Pulmonary artery endothelial cell (primary cell): Measurements from ENCODE around the gene PRSS3. TPM values are rescaled to one million over a fixed set of nuclear protein-coding genes. Genes with fewer than 3 reads are reported as not detected.
"Not testable (repeated sequence)": the region's sequence is repeated elsewhere in the genome, so short reads cannot be mapped to it uniquely, and the experiment has no call there.

Source experiments
- DNase-seq: peaks from one replicate; pipeline ENCODE4 v3.0.0-alpha.2; 2011; ENCODE audit warnings: low read depth, low spot score
- total RNA-seq: library from RNA; depleted of rRNA; stranded (reverse); fragments of >200 nt; gene quantifications from 2 replicates; pipeline ENCODE4 v1.2.3, GENCODE V29; 2014

Gene PRSS3
- total RNA-seq, 1 donor from 2014 or later = 30.8 TPM

GRCh38 chr9:33785914-33786313 is 9.4 kb upstream of the PRSS3 start:
- no peak for DNase-seq

DNA sequence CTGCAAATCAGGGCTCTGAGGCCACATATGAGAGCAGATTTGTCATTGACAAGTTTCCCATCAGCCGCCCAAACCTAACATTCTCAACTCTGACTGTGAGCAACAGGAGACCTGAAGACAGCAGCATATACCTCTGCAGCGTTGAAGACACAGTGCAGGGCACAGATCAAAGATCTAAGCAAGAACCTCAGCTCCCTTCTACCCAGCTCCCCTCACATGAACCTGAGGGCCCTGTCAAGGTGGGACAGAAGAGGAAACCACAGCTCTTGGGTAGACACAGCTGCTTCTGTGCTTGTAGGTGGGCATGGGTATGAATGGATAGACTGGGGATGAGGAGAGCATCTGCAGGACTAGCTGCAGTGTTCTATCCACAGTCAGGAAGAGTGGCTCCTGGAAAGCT is 8.7 kb upstream of the PRSS3 start:
- no peak for DNase-seq

- no peak for DNase-seq
Observed at GRCh38 chr9:33787839-33788238, 7.5 kb upstream of the PRSS3 start.

- not testable (repeated sequence) for DNase-seq
Observed at GRCh38 chr9:33789429-33789828, 5.9 kb upstream of the PRSS3 start.

GRCh38 chr9:33791117-33791516 is 4.2 kb upstream of the PRSS3 start:
- peak; percentile 30 for DNase-seq

GRCh38 chr9:33793496-33793895 is 1.9 kb upstream of the PRSS3 start:
- DNase-seq = not testable (repeated sequence)

DNA sequence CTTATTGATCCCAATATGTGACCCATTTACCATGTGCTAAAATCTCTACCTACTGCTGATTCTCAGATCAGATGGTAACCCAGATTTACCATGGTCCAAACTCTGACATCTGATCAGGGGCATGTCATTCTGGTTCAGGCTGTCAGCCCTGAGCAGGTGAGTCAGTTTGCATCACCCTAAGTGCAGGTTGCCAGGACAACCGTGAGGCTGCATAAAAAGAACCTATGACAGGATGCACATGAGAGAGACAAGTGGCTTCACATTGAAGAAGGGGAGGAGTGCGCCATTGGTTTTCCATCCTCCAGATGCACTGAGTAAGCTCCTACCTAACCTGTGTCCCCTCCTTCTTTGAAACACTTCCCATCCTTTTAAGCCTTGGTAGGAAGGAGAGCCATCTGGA is 801 bp upstream of the PRSS3 start:
- DNase-seq = no peak

DNA sequence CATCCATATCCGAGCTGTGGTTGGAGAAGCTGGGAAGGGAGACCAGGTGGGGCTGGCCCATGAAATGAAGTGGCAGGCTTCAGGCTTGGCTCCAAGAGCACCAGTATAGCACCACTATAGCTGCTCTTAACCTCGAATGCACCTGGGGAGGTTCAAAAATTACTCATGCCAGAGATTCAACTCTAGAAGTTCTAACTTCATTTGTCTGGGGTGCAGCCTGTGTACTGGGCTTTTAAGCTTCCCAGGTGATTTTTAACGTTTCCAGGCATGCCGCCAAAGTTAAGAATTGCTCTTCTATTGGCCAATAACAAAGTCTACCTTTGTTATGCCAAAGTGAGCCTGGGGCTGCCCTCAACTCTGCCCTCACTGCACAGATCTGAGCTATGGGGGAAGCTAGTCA is 458 bp downstream of the PRSS3 start:
- DNase-seq = no peak

- DNase-seq = not testable (repeated sequence)
Observed at GRCh38 chr9:33796679-33797078, 1.3 kb downstream of the PRSS3 start.

- no peak for DNase-seq
Observed at GRCh38 chr9:33797837-33798236, 2.5 kb downstream of the PRSS3 start.

DNA sequence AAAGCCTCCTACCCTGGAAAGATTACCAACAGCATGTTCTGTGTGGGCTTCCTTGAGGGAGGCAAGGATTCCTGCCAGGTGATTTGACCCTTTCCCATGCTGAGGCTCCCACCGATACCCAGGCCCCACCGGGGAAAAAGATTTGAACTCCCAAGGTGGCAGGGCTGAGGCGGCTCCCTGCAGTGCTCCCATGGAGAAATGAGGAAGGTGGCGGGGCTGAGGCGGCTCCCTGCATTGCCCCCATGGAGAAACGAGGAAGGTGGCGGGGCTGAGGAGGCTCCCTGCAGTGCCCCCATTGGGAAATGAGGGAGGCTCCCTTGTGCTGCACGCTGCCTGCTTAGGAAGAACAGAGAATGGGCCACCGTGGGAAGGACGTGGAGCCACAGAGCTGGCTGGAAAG is 3.2 kb downstream of the PRSS3 start:
- no peak for DNase-seq

DNA sequence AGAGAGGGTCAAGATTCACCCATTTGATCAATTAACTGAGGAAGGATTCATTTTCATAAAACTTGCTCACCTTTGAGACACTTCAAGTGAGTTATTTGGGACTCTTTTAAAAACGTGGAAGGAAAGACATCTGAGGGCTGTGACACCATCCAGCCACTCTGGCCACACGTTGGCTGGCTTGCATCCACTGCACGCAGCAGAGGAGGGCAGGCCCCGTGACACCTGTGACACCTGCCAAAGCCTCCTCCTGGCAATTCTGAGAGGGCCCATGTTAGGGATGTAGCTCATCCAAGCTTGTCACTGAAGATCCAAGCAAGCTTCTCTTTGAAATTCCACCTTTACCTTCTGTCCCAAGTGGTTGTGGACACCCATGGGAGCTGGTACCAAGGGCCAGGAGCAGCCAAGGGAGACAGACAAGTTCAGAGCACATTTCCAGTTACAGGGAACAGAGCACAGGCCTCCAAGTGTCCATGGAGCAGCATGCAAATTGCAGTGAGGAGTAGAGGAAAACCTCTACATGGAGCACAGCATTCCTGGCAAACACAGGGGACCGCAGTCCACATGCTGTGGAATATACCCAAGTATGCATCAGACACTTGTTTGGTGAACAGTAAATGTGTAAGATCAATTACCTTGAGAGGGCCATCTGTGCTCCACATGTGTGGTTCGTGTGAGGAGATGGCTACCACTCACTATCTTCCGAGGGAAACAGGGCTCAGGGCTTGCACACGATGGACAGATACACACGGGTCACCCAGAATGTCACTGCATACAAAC is 4.8 kb downstream of the PRSS3 start:
- no peak for DNase-seq

DNA sequence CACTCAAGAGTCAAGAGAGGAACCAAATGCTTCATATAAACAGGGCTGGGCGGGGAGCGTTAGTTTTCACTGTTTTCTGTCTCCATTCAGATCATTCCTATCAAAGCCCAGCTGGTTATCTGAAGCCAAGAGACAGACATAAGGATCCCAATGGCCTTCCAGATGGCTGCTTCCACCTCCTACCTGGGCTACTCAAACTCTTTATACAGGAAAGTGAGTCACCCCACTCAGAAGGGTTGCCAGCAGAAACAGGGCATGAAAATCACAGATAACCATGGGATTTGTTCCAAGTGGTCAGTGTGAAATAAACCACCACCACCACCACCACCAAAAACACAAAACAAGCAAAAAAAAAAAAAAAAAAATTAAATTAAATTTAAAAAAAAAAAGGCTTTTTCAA is 5.5 kb downstream of the PRSS3 start:
- no peak for DNase-seq

DNA sequence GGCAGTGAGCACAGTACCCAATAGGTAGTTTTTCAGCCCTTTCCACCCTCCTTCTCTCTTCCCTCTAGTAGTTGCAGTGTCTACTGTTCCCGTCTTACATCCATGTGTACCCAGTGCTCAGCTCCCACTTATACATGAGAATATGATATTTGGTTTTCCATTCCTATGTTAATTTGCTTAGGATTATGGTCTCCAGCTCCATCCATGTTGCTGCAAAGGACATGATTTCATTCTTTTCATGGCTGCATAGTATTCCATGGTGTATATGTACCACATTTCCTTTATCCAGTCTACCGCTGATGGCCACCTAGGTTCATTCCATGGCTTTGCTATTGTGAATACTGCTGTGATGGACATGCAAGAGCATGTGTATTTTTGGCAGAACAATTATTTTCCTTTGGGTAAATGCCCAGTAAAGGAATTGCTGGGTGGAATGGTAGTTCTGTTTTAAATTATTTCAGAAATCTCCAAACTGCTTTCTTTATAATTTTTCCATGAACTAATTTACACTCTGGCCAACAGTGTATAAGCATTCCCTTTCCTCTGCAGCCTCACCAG is 6.7 kb downstream of the PRSS3 start:
- DNase-seq = not testable (repeated sequence)

DNA sequence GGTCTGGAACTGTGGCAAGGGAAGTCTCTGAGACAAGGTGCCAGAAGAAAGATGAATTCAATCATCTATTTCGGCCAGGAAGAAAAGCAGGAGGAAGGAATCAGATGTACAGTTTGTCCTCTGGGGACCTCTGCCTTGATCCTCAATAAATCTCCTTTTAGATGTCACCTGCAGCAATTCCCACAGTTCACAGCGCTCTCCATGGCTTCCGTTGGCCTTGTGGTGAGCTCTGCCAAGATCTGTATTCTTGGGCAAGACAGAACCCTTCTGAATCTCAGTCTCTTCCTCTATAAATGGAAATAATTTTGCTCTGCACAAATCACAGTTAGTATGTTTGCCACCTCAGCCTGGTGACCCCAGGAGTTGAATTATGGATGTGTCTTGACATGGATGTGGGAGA is 8.8 kb downstream of the PRSS3 start:
- not testable (repeated sequence) for DNase-seq

DNA sequence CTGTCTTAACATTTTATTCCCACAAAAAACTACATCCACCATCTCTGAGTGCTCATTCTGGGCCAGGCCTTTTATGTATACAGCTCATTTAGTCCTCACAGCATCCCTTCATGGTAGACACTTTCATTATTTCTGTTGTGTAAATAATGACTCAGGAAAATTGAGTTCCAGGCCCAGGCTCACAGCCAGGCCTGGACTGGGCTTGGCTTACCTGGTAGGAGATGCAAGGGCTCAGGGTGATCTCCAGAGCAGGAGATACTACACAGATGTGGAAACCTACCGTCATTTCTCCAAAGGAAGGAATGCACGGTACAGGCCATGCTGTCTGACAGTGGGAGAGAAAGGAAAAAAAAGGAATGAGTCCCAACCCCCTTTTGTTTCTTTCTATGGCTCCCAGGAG is 11.8 kb downstream of the PRSS3 start:
- not testable (repeated sequence) for DNase-seq

- DNase-seq = not testable (repeated sequence)
Observed at GRCh38 chr9:33808979-33809322, 13.6 kb downstream of the PRSS3 start.

DNA sequence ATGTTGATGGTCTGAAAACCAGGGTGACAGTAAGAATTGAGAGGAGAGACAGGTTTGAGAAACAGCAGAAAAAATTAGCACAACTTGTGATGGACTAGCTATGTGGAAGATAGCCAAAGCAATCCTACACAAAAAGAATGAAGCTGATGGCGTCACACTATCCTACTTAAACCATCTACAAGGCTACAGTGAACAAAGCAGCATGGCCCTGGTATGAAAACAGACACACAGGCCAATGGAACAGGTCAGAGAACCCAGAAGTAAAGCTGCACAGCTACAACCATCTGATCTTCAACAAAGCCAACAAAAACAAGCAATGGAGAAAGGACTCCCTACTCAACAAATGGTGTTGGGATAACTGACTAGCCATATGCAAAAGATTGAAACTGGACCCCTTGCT is 14.1 kb downstream of the PRSS3 start:
- DNase-seq = no peak

DNA sequence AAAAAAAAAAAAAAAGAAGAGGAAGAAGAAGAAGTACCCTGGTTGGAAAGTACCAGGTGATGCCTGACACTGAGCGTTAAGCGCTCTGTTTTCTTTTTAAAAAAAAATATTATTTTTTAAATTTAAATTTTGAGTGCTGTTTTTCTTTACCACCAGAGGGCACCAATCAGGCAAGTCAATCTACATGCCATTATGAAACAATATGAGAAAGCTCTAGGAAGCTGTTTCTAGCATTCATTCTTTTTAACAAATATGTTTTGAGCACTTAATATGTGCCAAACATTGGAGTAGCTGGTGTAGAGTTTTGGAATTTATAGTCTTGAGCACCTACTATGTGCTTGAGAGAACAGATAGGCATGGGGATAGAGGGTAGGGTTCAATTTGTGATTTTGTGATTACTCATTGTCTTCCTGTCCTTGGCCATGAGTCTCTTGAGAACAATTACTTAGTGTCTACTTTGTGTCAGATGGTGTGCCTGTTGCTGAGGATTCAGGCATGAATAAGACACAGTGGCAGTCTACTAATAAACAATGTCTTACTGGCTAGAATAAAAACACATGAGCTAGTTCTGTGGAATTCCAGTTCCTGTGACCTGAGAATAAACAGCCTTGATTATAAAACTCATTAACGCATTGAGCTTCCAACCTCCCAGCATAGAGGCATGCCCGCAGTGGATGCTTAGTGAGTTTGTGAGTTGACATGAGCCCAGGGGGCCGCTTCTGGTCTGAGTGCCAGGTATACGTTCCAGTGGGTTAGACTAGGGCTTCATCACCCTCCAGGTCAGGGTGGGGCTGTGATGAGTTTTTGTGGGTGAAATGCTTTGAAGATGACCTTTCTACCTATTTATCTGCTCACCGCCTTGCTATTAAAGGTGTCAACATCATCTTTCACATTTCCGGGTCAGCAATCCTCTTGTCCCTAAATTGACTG is 18.6 kb downstream of the PRSS3 start:
- peak; percentile 71 for DNase-seq

DNA sequence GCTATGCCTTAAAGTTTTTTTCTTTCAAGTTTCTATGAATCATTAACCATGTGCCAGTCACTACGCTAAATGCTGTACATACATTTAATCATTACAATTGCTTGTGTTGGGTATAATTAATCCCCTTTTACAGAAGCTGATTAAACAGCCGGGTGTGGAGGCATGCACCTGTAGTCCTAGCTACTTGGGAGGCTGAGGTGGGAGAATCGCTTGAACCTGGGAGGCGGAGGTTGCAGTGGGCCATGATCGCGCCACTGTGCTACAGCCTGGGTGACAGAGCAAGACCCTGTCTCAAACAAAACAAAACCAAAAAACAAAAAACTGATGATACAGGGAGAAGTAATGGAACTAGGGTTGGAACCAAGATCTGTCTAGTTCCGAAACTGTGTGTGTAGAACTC is 20.4 kb downstream of the PRSS3 start:
- no peak for DNase-seq

GRCh38 chr9:33816327-33817252 is 21.2 kb downstream of the PRSS3 start, which contains the start of gene UBE2R2:
TSS of gene UBE2R2 (plus strand) at chr9:33817160. CDS start at chr9:33817758, 598 bp downstream.
- peak; percentile 78 for DNase-seq
